Natural killer cell (primary cell): ENCODE data around the gene RNU7-1. TPM values are rescaled to one million over a fixed set of nuclear protein-coding genes. Genes with fewer than 3 reads are reported as not detected.

ENCODE experiments used
- ATAC-seq, 3 donors: fragments of 150-1000 bp in 2 of 3; fragments of 200-7000 bp in 1 of 3; cut with Tn5 transposase; 1 replicate in 1 of 3; 2 replicates in 2 of 3; pipeline ENCODE4 v1.10.0; 2021; ENCODE audit warnings: mild to moderate bottlenecking in 2 of 3, moderate library complexity in 2 of 3
- DNase-seq, 2 donors: peaks; one replicate each; pipeline versions ENCODE4 v3.0.0 to v3.0.0-alpha.2; 2013 to 2021; ENCODE audit warnings: mixed read lengths in 1 of 2
- H3K27ac ChIP-seq: one replicate; pipeline ENCODE4 v1.5.1; 2013; ENCODE audit warnings: mild to moderate bottlenecking, low read length
- H3K27me3 ChIP-seq: one replicate; pipeline ENCODE4 v1.6.1; 2013; ENCODE audit warnings: low read length; ENCODE audit not compliant: control insufficient read depth, insufficient read depth
- H3K36me3 ChIP-seq: one replicate; pipeline ENCODE4 v1.6.1; 2013; ENCODE audit warnings: low read length; ENCODE audit not compliant: control insufficient read depth, insufficient read depth
- H3K4me1 ChIP-seq: one replicate; pipeline ENCODE4 v1.6.1; 2013; ENCODE audit warnings: low read length; ENCODE audit not compliant: control insufficient read depth, insufficient read depth
- H3K4me3 ChIP-seq: one replicate; pipeline ENCODE4 v1.5.1; 2013; ENCODE audit warnings: low read length
- H3K9me3 ChIP-seq: one replicate; pipeline ENCODE4 v1.6.1; 2013; ENCODE audit warnings: low read length; ENCODE audit not compliant: control insufficient read depth, insufficient read depth
- H3K27ac Mint-ChIP-seq, 2 donors: one replicate each; pipeline ENCODE4 v1.8.0; 2022; ENCODE audit warnings: mild to moderate bottlenecking in 2 of 2, mixed read lengths in 2 of 2, moderate library complexity in 1 of 2
- H3K27me3 Mint-ChIP-seq, 2 donors: one replicate each; pipeline ENCODE4 v1.8.0; 2022; ENCODE audit warnings: low read depth in 2 of 2, mixed read lengths in 2 of 2
- H3K36me3 Mint-ChIP-seq: one replicate; pipeline ENCODE4 v1.8.0; 2022; ENCODE audit warnings: mixed read lengths
- H3K4me1 Mint-ChIP-seq, 2 donors: one replicate each; pipeline ENCODE4 v1.8.0; 2022; ENCODE audit warnings: mixed read lengths in 2 of 2
- H3K4me3 Mint-ChIP-seq: one replicate; pipeline ENCODE4 v1.8.0; 2022; ENCODE audit warnings: mild to moderate bottlenecking, moderate library complexity, mixed read lengths
- H3K9me3 Mint-ChIP-seq, 2 donors: one replicate each; pipeline ENCODE4 v1.8.0; 2022; ENCODE audit warnings: mixed read lengths in 2 of 2
- WGBS: methylation state at CpG from one replicate; pipeline ENCODE4 v1.1.7; 2013; ENCODE audit warnings: missing lambda C conversion rate; ENCODE audit not compliant: insufficient coverage; 5-methylcytosine and 5-hydroxymethylcytosine counted together
- intact Hi-C: fragments of 100-400 bp; cut with micrococcal nuclease; formaldehyde crosslinking; loops from one replicate; pipeline ENCODE4 v1.14.2; 2022
- total RNA-seq, 4 donors: library from RNA; stranded (reverse); fragments of 120-200 nt in 1 of 4; gene quantifications; one replicate each; pipeline versions ENCODE4 v1.2.3 to v1.2.4, GENCODE V29; 2013 to 2022
- TF ChIP-seq, protein P1 (sequence below): fragments of 200-600 bp; IDR thresholded peaks from one replicate; pipeline ENCODE4 v1.8.0; 2022; ENCODE audit warnings: antibody characterized with exemption

Gene RNU7-1
- total RNA-seq, 3 donors from 2014 or later (not counting 1 experiment from before 2014, with no cell fraction given): not detected

DNA sequence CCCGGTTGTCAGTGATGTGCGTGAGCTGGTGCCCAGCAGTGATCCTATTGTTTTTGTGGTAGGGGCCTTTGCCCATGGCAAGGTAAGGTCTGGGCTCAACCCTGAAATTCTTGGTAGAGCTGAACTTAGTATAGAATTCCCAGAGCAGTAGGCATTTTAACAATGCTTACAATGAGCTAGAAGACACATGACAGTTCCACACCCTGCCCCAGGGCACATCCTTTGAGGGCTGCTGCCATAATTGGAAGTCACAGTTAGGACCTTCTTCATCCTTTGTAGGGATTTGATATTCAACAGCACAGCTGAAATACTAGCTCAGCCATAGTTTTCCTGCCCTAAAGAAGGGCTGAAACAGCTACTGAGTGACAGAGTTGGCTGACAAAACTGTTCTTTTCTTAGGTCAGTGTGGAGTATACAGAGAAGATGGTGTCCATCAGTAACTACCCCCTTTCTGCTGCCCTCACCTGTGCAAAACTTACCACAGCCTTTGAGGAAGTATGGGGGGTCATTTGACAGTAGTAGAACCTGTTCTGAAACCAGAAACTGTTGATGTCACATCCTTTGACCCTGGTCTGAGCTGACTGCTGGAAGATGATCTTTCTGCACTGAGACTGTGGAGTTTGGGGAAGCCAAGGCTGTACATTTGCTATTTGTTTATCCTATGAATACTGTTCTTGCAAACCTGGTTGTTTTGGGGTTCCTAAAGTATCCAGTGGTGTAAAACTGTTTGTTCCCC lies 31.8 kb downstream of the RNU7-1 start:
- WGBS: 94% methylated on average over 2 of the region's 2 CpGs
- no peak overlapping the region for H3K27ac Mint-ChIP-seq

DNA sequence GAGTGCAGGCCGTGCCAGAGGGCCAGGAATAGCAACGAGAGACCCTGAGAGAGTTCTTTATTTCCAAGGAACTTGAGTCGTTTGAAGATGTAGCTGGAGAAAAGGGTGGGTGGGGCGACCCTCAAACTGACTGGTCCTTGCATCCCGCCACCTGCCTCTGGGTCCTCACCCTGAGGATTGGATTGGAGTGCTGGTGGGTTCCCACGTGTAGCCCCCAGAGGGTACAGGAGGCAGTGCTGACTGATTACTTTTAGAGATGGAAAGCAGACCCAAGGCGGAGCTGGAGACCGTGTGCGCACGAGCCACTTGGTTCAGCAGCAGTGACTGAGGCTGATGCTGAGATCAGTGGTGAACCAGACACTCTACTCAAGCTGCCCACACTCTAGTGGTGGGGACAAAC lies 34.0 kb downstream of the RNU7-1 start:
- no peak overlapping the region for H3K27ac ChIP-seq
- peak overlapping the region; percentile 20 to 21 for H3K27ac Mint-ChIP-seq
- peaks cover 70% of the 10 kb centered on the region for H3K36me3 ChIP-seq
- no peak for DNase-seq
- intact Hi-C loops: no loop called here
- H3K4me3 ChIP-seq: no peak overlapping the region
- ATAC-seq: no peak
- H3K9me3 Mint-ChIP-seq: no peaks in the 10 kb centered on the region
- H3K9me3 ChIP-seq: no peaks in the 10 kb centered on the region
- H3K4me3 Mint-ChIP-seq: no peak overlapping the region
- TF ChIP-seq, protein P1, sequence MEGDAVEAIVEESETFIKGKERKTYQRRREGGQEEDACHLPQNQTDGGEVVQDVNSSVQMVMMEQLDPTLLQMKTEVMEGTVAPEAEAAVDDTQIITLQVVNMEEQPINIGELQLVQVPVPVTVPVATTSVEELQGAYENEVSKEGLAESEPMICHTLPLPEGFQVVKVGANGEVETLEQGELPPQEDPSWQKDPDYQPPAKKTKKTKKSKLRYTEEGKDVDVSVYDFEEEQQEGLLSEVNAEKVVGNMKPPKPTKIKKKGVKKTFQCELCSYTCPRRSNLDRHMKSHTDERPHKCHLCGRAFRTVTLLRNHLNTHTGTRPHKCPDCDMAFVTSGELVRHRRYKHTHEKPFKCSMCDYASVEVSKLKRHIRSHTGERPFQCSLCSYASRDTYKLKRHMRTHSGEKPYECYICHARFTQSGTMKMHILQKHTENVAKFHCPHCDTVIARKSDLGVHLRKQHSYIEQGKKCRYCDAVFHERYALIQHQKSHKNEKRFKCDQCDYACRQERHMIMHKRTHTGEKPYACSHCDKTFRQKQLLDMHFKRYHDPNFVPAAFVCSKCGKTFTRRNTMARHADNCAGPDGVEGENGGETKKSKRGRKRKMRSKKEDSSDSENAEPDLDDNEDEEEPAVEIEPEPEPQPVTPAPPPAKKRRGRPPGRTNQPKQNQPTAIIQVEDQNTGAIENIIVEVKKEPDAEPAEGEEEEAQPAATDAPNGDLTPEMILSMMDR: no peak
- no peaks in the 10 kb centered on the region for H3K27me3 ChIP-seq
- no peaks in the 10 kb centered on the region for H3K4me1 ChIP-seq
- 92% methylated on average over 10 of the region's 10 CpGs for WGBS
- H3K27me3 Mint-ChIP-seq: no peaks in the 10 kb centered on the region
- H3K36me3 Mint-ChIP-seq: peaks cover 8% of the 10 kb centered on the region
- peaks cover 5% of the 10 kb centered on the region in 2 donors for H3K4me1 Mint-ChIP-seq

More for the DNA sequence above, 31.8 kb downstream of the RNU7-1 start:
- intact Hi-C loops: no loop called here
- H3K9me3 Mint-ChIP-seq: no peaks in the 10 kb centered on the region
- TF ChIP-seq, protein P1: no peak
- ATAC-seq (no peak), DNase-seq (no peak)
- no peaks in the 10 kb centered on the region for H3K27me3 ChIP-seq
- no peaks in the 10 kb centered on the region for H3K27me3 Mint-ChIP-seq
- H3K4me3 ChIP-seq: no peak overlapping the region
- peaks cover 18 to 21% of the 10 kb centered on the region in 2 donors for H3K4me1 Mint-ChIP-seq
- H3K4me3 Mint-ChIP-seq: no peak overlapping the region
- peaks cover 6% of the 10 kb centered on the region for H3K4me1 ChIP-seq
- no peak overlapping the region for H3K27ac ChIP-seq
- H3K36me3 ChIP-seq: peaks cover 53% of the 10 kb centered on the region
- H3K36me3 Mint-ChIP-seq: peaks cover 8% of the 10 kb centered on the region
- H3K9me3 ChIP-seq: no peaks in the 10 kb centered on the region

DNA sequence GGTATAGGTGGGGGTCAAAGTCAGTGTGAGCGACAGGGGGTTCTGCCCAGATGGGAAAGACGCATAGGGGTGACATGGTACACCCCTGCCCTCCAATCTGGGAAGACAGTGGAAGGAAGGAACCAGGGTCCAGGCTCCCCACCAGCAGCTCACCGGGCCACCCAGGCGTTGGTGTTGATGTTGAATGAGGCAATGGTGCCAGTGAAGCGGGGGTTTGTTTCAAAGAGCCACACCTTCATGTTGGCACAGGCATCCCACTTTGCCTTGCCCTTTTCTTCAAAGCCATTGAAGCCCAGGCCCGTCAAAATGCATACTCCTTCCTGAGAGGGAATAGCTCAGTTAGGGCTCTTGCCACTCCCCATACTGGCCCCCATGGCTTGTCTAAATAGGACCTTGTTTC lies 34.6 kb downstream of the RNU7-1 start:
- intact Hi-C loops: no loop called here
- no peaks in the 10 kb centered on the region for H3K9me3 Mint-ChIP-seq
- peak overlapping the region in 1 of 2 donors; percentile 8 for H3K27ac Mint-ChIP-seq
- TF ChIP-seq, protein P1: no peak
- peaks cover 5% of the 10 kb centered on the region in 2 donors for H3K4me1 Mint-ChIP-seq
- no peaks in the 10 kb centered on the region for H3K4me1 ChIP-seq
- no peaks in the 10 kb centered on the region for H3K27me3 ChIP-seq
- H3K27me3 Mint-ChIP-seq: no peaks in the 10 kb centered on the region
- no peak overlapping the region for H3K27ac ChIP-seq
- no peak overlapping the region for H3K4me3 ChIP-seq
- no peaks in the 10 kb centered on the region for H3K9me3 ChIP-seq
- no peak overlapping the region for H3K4me3 Mint-ChIP-seq
- DNase-seq: no peak
- H3K36me3 Mint-ChIP-seq: peaks cover 8% of the 10 kb centered on the region
- no peak for ATAC-seq
- 95% methylated on average over 6 of the region's 6 CpGs for WGBS
- H3K36me3 ChIP-seq: peaks cover 73% of the 10 kb centered on the region

DNA sequence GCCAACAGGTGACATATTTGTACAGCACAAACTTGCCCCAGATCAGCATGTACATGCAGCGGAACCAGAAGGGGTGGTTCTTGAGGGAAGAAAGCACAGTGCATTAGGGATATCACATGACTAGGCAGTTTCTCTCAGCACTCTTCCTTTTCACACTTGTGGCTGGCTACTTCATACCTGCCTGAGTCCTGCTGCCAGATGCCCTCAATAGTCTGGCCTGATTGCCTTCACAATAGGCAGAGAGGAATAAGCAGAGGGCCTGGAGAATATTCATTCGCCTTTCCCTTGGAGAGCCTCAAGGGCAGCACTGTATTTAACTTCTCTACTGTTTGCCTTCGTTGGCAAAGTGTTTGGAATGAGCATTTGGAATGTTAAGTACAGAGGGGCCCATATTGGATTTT lies 35.0 kb downstream of the RNU7-1 start:
- Histone ChIP-seq H3K27me3 (no peaks in the 10 kb centered on the region), H3K27ac (no peak overlapping the region), H3K36me3 (peaks cover 76% of the 10 kb centered on the region), H3K4me3 (no peak overlapping the region), H3K4me1 (no peaks in the 10 kb centered on the region), H3K9me3 (no peaks in the 10 kb centered on the region)
- Mint-ChIP-seq H3K9me3 (no peaks in the 10 kb centered on the region), H3K36me3 (peaks cover 8% of the 10 kb centered on the region), H3K27ac (peak overlapping the region in 1 of 2 donors; percentile 8), H3K4me3 (no peak overlapping the region), H3K27me3 (no peaks in the 10 kb centered on the region), H3K4me1 (peaks cover 5% of the 10 kb centered on the region in 2 donors)
- ATAC-seq: no peak
- TF ChIP-seq, protein P1: no peak
- intact Hi-C loops: no loop called here
- 91% methylated on average over 3 of the region's 3 CpGs for WGBS
- DNase-seq: no peak
